ENCODE results near the gene SPEN.
"Not testable (repeated sequence)": the region's sequence is repeated elsewhere in the genome, so short reads cannot be mapped to it uniquely, and the experiment has no call there.

SPEN gene

GRCh38 chr1:15833069-15833679 is 14.3 kb upstream of the SPEN start:
- H3K36me3 Mint-ChIP-seq (ENCODE audit: low read depth): peaks cover 9% of the 10 kb centered on the region
- TF ChIP-seq, protein P1, sequence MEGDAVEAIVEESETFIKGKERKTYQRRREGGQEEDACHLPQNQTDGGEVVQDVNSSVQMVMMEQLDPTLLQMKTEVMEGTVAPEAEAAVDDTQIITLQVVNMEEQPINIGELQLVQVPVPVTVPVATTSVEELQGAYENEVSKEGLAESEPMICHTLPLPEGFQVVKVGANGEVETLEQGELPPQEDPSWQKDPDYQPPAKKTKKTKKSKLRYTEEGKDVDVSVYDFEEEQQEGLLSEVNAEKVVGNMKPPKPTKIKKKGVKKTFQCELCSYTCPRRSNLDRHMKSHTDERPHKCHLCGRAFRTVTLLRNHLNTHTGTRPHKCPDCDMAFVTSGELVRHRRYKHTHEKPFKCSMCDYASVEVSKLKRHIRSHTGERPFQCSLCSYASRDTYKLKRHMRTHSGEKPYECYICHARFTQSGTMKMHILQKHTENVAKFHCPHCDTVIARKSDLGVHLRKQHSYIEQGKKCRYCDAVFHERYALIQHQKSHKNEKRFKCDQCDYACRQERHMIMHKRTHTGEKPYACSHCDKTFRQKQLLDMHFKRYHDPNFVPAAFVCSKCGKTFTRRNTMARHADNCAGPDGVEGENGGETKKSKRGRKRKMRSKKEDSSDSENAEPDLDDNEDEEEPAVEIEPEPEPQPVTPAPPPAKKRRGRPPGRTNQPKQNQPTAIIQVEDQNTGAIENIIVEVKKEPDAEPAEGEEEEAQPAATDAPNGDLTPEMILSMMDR (IDR thresholded peaks at IDR 0.05; ENCODE audit: unreplicated experiment in 3 of 3): no peak
- peak overlapping the region; percentile 100 for H3K27ac Mint-ChIP-seq
- peak overlapping the region; percentile 93 to 96 (median 96) for H3K4me3 Mint-ChIP-seq
- H3K4me1 Mint-ChIP-seq: peaks cover 42% of the 10 kb centered on the region
- H3K27me3 Mint-ChIP-seq (ENCODE audit: low read depth): peaks cover 7% of the 10 kb centered on the region
- no peaks in the 10 kb centered on the region for H3K9me3 Mint-ChIP-seq

GRCh38 chr1:15833842-15834405 is 13.6 kb upstream of the SPEN start:
- Mint-ChIP-seq H3K4me3 (peak overlapping the region; percentile 93 to 96 (median 96)), H3K4me1 (peaks cover 42% of the 10 kb centered on the region), H3K36me3 (ENCODE audit: low read depth) (peaks cover 9% of the 10 kb centered on the region), H3K9me3 (no peaks in the 10 kb centered on the region), H3K27me3 (ENCODE audit: low read depth) (peaks cover 7% of the 10 kb centered on the region), H3K27ac (peak overlapping the region; percentile 100)
- TF ChIP-seq, protein P1 (IDR thresholded peaks at IDR 0.05; ENCODE audit: unreplicated experiment in 3 of 3): no peak

DNA sequence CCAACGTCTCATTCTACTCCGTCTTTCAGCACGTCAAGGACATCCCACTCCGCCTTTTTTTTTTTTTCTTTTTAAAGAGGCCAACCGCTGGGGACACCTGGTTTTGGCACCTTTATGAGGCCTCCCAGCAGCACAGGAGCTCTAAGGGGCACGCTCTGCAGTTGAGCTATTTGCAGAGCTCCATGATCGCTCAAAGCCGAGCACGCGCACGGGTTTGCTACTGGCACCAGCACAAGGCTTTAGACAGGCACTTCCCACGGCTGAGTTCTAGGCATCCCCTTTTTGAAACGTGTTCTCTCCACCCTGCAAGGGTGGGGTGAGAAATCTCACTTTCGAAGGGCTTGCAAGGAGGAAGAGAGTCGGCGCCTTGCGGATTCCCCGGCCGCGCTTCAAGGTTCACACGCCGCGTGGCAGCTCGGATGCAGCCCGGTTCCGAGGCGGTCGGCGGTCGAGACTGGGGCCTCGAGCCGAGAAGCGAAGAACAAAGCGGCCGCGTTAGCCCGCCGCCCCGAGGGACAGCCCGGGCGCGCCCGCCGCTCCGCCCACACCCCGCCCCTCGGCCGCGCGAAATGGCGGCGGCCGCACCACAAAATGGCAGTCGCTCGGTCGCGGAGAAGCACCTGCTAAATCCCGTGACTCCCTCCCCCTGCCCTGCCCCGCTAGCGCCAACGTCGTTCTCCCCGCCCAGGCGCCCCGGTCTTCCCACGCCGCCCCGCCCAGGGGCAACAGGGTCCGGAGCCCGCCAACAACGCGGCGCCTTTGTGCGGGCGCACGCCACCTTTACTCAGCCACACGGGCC is 12.9 kb upstream of the SPEN start:
- Mint-ChIP-seq H3K27me3 (ENCODE audit: low read depth) (peaks cover 7% of the 10 kb centered on the region), H3K36me3 (ENCODE audit: low read depth) (peaks cover 9% of the 10 kb centered on the region), H3K4me1 (peaks cover 38% of the 10 kb centered on the region), H3K4me3 (peak overlapping the region; percentile 93 to 96 (median 96)), H3K9me3 (no peaks in the 10 kb centered on the region), H3K27ac (peak overlapping the region; percentile 100)
- TF ChIP-seq, protein P1 (IDR thresholded peaks at IDR 0.05; ENCODE audit: unreplicated experiment in 3 of 3): no peak

DNA sequence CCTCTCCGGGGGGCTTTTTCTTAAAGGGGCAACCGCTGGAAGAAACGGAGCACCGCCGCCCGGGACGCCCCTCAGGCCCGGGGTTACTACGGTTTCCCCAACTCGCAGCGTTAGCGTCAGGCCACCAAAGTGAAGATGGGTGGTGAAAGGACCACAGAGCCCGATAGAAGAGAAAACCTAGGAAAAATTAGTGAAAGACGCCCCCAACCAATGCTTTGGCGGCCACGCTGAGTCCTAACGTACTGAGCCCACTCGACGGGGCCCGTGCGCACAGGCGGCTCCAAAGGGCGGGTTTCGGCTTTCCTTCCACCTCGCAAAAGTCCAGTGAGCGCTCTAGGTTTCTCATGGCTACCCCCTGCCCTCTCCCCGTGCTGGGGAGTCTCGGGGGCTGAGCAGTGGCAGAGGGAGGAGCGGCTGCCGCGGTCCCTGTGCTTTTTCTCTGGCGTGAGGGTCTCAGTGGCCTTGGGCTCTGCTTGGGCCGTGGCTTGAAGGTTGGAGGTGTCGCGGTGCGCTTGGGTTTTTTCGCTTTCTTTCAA is 12.2 kb upstream of the SPEN start:
- Mint-ChIP-seq H3K4me3 (peak overlapping the region; percentile 93 to 96 (median 96)), H3K9me3 (no peaks in the 10 kb centered on the region), H3K4me1 (peaks cover 31% of the 10 kb centered on the region), H3K27ac (peak overlapping the region; percentile 100), H3K36me3 (ENCODE audit: low read depth) (peaks cover 9% of the 10 kb centered on the region), H3K27me3 (ENCODE audit: low read depth) (peaks cover 7% of the 10 kb centered on the region)
- TF ChIP-seq, protein P1 (IDR thresholded peaks at IDR 0.05; ENCODE audit: unreplicated experiment in 3 of 3): no peak

GRCh38 chr1:15835741-15836510 is 11.6 kb upstream of the SPEN start:
- H3K27me3 Mint-ChIP-seq (ENCODE audit: low read depth): peaks cover 7% of the 10 kb centered on the region
- TF ChIP-seq, protein P1 (IDR thresholded peaks at IDR 0.05; ENCODE audit: unreplicated experiment in 3 of 3): no peak
- H3K9me3 Mint-ChIP-seq: no peaks in the 10 kb centered on the region
- H3K4me1 Mint-ChIP-seq: peaks cover 25% of the 10 kb centered on the region
- peak overlapping the region; percentile 100 for H3K27ac Mint-ChIP-seq
- H3K36me3 Mint-ChIP-seq (ENCODE audit: low read depth): peaks cover 9% of the 10 kb centered on the region
- peak overlapping the region; percentile 93 to 96 (median 96) for H3K4me3 Mint-ChIP-seq

- Mint-ChIP-seq H3K4me3 (peak overlapping the region; percentile 93 to 96 (median 96)), H3K4me1 (peaks cover 22% of the 10 kb centered on the region), H3K27ac (peak overlapping the region; percentile 100)
- not testable (repeated sequence) for H3K27me3 Mint-ChIP-seq (ENCODE audit: low read depth); H3K9me3 Mint-ChIP-seq; H3K36me3 Mint-ChIP-seq (ENCODE audit: low read depth)
Measured at GRCh38 chr1:15836511-15836771, 11.1 kb upstream of the SPEN start.
